Body of pancreas (tissue), 4 donors: ENCODE results near the gene SLC18A3. TPM values are rescaled to one million over a fixed set of nuclear protein-coding genes. Genes with fewer than 3 reads are reported as not detected.

Experiments used
- ATAC-seq: fragments of 150-250 bp; one replicate; pipeline ENCODE4 v1.9.1; 2016
- DNase-seq, 4 donors: peaks; one replicate each; pipeline ENCODE4 v3.0.0-alpha.2; 2019
- H3K27ac ChIP-seq, 4 donors: fragments of 200-600 bp; sonication (generic); 1 replicate in 3 of 4; 2 replicates in 1 of 4; pipeline versions ENCODE4 v1.5.1 to v1.6.1; 2016 to 2019; ENCODE audit warnings: mild to moderate bottlenecking in 1 of 4, mixed read lengths in 1 of 4, moderate library complexity in 1 of 4
- H3K27me3 ChIP-seq, 2 donors: fragments of 200-600 bp; sonication (generic); one replicate each; pipeline ENCODE4 v1.6.0; 2016; ENCODE audit warnings: mild to moderate bottlenecking in 1 of 2
- H3K36me3 ChIP-seq, 2 donors: fragments of 200-600 bp; sonication (generic); replicated peaks in 1 of 2; 2 replicates each; pipeline ENCODE4 v1.5.1; 2016; ENCODE audit warnings: low read depth in 2 of 2; ENCODE audit not compliant: insufficient read depth in 1 of 2
- H3K4me1 ChIP-seq: fragments of 200-600 bp; sonication (generic); one replicate; pipeline ENCODE4 v1.6.0; 2016
- H3K4me3 ChIP-seq, 2 donors: fragments of 200-600 bp; sonication (generic); 1 replicate in 1 of 2; 2 replicates in 1 of 2; pipeline ENCODE4 v1.5.1; 2016 to 2019
- H3K9me3 ChIP-seq, 3 donors: fragments of 200-600 bp; sonication (generic); 1 replicate in 2 of 3; 2 replicates in 1 of 3; pipeline ENCODE4 v1.5.1; 2016
- POLR2A ChIP-seq, 3 donors: fragments of 450-650 bp; IDR thresholded peaks; one replicate each; pipeline ENCODE4 v1.6.1; 2016; ENCODE audit warnings: antibody characterized with exemption in 3 of 3, mild to moderate bottlenecking in 2 of 3
- WGBS, 2 donors: methylation state at CpG; one replicate each; pipeline ENCODE4 v1.1.5; 2017; 5-methylcytosine and 5-hydroxymethylcytosine counted together
- intact Hi-C: fragments of 100-400 bp; cut with DNase I; formaldehyde crosslinking; loops from one replicate; pipeline ENCODE4 v1.15.1; 2023
- total RNA-seq, 2 donors: library from RNA; depleted of rRNA; stranded (reverse); fragments of >200 nt; gene quantifications; one replicate each; pipeline ENCODE4 v1.1.0, GENCODE V29; 2016
- TF ChIP-seq, protein P1 (sequence below), 7 experiments: fragments of 450-650 bp in 4 of 7; fragments of 200-600 bp in 3 of 7; sonication (generic) in 3 of 7; IDR thresholded peaks; one replicate each; pipeline ENCODE4 v1.5.1; 2016 to 2019; ENCODE audit warnings: antibody characterized with exemption in 7 of 7

The SLC18A3 gene
- total RNA-seq, 2 donors from 2014 or later, result not detected

DNA sequence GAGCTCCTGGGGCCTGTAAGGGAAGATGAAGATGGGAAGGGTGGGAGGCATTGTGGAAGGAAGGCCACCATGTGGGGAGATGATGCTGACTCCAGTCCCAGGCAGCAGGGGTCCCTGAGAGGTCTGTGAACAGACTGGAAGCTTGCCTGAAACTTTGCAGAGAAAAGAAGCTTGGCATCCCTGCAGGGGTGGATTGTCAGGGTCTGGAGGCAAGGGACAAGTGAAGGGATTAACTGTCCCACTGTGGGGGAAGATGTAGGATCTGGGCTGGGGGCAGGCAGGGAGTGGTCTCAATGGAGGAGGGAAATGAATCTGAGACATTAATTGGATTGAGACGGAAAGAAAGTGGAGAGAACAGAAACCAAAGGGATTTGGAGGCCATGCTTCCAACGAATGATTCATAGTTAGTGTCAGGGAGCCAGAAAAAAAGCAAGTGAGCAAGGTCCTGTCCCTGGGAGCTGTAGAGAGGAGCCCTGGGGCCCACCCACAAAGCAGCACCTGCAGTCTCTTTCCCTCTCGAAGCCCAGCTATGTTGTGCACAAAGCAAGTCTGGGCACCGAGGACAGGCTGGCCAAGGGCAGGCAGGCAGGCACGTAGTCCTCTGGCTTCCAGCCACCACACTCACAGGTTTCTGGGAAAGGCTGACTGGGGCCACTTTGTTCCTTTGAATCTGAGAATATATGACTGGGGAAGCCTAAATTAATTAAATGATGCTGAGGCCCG is 4.7 kb upstream of the SLC18A3 start:
- ATAC-seq (no peak), DNase-seq (peak in 1 of 4 donors; percentile 0)
- Histone ChIP-seq H3K4me3 (no peak overlapping the region), H3K27ac (no peak overlapping the region), H3K36me3 (no peaks in the 10 kb centered on the region), H3K4me1 (peaks cover 9% of the 10 kb centered on the region), H3K9me3 (no peaks in the 10 kb centered on the region), H3K27me3 (peaks cover 0 to 16% of the 10 kb centered on the region in 2 donors)
- intact Hi-C loops, result no loop called here
- WGBS, 2 donors, result 47 to 71% methylated on average over 6 of the region's 6 CpGs
- no peak for TF ChIP-seq POLR2A (IDR thresholded peaks at IDR 0.05)
- TF ChIP-seq, protein P1, sequence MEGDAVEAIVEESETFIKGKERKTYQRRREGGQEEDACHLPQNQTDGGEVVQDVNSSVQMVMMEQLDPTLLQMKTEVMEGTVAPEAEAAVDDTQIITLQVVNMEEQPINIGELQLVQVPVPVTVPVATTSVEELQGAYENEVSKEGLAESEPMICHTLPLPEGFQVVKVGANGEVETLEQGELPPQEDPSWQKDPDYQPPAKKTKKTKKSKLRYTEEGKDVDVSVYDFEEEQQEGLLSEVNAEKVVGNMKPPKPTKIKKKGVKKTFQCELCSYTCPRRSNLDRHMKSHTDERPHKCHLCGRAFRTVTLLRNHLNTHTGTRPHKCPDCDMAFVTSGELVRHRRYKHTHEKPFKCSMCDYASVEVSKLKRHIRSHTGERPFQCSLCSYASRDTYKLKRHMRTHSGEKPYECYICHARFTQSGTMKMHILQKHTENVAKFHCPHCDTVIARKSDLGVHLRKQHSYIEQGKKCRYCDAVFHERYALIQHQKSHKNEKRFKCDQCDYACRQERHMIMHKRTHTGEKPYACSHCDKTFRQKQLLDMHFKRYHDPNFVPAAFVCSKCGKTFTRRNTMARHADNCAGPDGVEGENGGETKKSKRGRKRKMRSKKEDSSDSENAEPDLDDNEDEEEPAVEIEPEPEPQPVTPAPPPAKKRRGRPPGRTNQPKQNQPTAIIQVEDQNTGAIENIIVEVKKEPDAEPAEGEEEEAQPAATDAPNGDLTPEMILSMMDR (IDR thresholded peaks at IDR 0.05), result no peak

DNA sequence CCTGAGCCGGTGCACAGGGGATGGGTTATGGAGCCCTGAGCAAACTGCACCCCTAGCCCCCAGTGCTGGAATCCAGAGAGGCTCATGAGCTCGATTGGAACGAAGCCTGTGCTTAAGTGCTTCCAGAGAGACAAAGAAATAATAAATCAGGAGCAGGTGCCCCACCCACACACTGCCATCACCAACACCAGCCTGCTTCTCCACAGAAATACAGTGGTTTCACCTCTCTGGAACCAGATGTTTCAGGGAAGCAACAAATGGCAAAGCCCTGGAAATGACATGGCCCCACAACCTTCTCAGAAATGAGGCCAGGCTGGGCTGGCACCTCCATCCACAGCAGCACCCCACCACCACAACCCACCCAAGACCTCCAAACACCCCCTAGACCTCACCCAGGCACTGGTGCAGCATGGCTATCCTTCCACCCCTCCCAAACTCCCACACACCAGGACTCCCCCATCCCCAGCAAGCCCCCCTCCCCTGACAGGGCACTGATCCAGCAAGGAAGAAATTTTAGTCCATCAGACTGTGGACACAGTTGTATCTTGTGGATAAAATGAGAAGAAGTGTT is 4.1 kb upstream of the SLC18A3 start:
- WGBS, 2 donors, result 13 to 47% methylated on average over 2 to 3 of the region's 3 CpGs
- intact Hi-C loops, result no loop called here
- H3K27ac ChIP-seq, result no peak overlapping the region
- no peaks in the 10 kb centered on the region for H3K36me3 ChIP-seq
- no peak overlapping the region for H3K4me3 ChIP-seq
- TF ChIP-seq POLR2A (IDR thresholded peaks at IDR 0.05), result no peak
- TF ChIP-seq, protein P1 (IDR thresholded peaks at IDR 0.05), result no peak
- no peaks in the 10 kb centered on the region for H3K9me3 ChIP-seq
- peaks cover 0 to 23% of the 10 kb centered on the region in 2 donors for H3K27me3 ChIP-seq
- ATAC-seq (no peak), DNase-seq (peak in 1 of 4 donors; percentile 0)
- peaks cover 15% of the 10 kb centered on the region for H3K4me1 ChIP-seq

DNA sequence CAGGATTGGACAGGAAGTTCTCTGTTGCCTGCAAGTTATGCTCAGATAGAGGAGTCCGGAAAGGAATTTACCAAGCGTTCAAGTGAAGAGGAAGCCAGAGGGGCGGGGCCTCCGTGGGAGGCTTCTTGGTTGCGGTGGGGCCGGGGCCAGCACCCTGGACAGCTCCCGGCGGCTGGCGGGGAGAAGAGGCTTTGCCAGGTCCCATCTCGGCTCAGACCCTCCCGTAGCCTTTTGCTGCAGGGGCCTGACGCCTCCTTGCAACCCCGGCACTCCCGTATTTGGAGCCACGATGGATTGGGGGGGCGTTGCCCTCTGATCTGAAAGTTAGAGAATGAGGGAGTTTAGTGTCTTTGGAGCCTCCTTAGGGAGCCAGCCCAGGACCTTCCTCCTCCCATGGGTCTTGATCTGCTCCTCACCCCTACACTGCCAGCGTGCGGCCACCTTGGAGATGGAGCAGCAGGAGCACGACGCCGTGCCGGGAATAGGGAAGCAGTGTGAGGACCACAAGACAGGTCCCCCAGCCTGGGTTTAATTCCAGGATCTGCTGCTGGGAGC is 3.1 kb upstream of the SLC18A3 start:
- peak; percentile 38 to 65 (median 56) for DNase-seq
- intact Hi-C loops, result no loop called here
- H3K9me3 ChIP-seq, result no peaks in the 10 kb centered on the region
- 1 to 2% methylated on average over 17 to 22 of the region's 22 CpGs for WGBS, 2 donors
- H3K27me3 ChIP-seq, result peaks cover 0 to 26% of the 10 kb centered on the region in 2 donors
- no peak overlapping the region for H3K27ac ChIP-seq
- no peak for TF ChIP-seq POLR2A (IDR thresholded peaks at IDR 0.05)
- TF ChIP-seq, protein P1 (IDR thresholded peaks at IDR 0.05), result no peak
- no peak overlapping the region for H3K4me3 ChIP-seq
- H3K36me3 ChIP-seq, result no peaks in the 10 kb centered on the region
- peaks cover 23% of the 10 kb centered on the region for H3K4me1 ChIP-seq
- no peak for ATAC-seq

DNA sequence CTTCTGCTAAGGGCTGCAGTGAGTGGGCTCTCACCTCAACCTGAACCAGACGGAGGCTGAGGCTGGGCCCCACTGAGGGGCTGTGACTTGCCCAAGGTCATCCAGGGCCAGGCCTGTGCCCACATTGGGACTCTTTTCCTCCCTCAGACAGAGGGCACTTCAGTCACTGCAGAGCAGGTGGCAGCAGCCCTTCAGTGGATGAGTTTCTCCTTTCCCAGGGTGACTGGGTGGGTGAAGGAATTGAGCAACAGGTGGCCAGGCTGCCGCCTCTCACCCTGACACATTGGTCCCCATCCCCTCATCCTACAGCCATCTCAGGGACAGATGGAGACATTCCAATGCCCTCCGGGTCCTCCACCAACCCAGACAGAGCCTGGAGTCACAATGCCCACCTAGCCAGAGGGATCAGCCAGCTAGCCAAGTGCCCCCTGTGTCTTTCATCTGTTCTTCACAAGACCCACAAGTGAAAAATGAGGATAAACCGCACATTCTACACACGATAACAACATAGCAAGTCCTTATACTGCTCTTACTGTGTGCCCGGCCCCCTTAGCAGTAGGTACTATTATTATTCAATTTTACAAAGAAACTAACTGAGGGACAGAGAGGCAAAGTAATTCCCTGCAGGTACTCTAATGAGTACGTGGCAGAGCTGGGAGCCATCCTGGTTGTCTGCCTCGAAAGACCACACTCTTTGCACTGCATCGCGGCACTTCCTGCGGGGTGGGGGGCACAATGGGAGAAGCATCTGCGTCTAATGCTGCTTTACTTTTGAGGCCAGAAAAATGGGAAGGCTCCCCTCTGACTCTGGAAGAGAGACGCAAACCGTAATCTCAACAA is 1.7 kb upstream of the SLC18A3 start:
- Histone ChIP-seq H3K27me3 (peaks cover 0 to 36% of the 10 kb centered on the region in 2 donors), H3K4me1 (peaks cover 30% of the 10 kb centered on the region), H3K4me3 (no peak overlapping the region), H3K36me3 (no peaks in the 10 kb centered on the region), H3K27ac (no peak overlapping the region), H3K9me3 (no peaks in the 10 kb centered on the region)
- intact Hi-C loops, result no loop called here
- 10 to 15% methylated on average over 11 to 14 of the region's 14 CpGs for WGBS, 2 donors
- TF ChIP-seq POLR2A (IDR thresholded peaks at IDR 0.05), result no peak
- TF ChIP-seq, protein P1 (IDR thresholded peaks at IDR 0.05), result no peak
- no peak for ATAC-seq
- DNase-seq, result no peak
